ENCODE results near the gene NTN3.

GRCh38 chr16:2486645-2487516 lies 15.8 kb downstream of the NTN3 start:
- TF ChIP-seq CTCF (IDR thresholded peaks at IDR 0.05) (peak in 2 of 5 experiments; percentile 25 to 33), POLR2A (IDR thresholded peaks at IDR 0.05) (no peak), EP300 (IDR thresholded peaks at IDR 0.05) (no peak)

All from tibial nerve (tissue), 4 donors.